AG04449 (cell line): ENCODE data around the gene THBS3.
A peak's percentile ranks its signal among the peaks of the same experiment; 100 is the strongest.
"Not testable (repeated sequence)": the region's sequence is repeated elsewhere in the genome, so short reads cannot be mapped to it uniquely, and the experiment has no call there.

ENCODE experiments used
- CTCF ChIA-PET: fragments of 350-600 bp; formaldehyde crosslinking; extraction: SDS; loops from one replicate; lab custom pipeline; 2021; ENCODE audit warnings: antibody characterized with exemption; lab: Yijun Ruan, JAX
- POLR2A ChIA-PET: fragments of 400-600, 350-600 bp; formaldehyde crosslinking; extraction: SDS; loops from one replicate; lab custom pipeline; 2020; ENCODE audit warnings: antibody characterized with exemption, inconsistent platforms; lab: Yijun Ruan, JAX
- DNase-seq: peaks from one replicate; pipeline ENCODE4 v3.0.0-alpha.2; 2010; ENCODE audit warnings: low read depth, low spot score
- H3K4me3 ChIP-seq: 2 replicates; pipeline ENCODE4 v1.5.1; 2011; ENCODE audit warnings: low read depth, mild to moderate bottlenecking, control low read depth, low read length
- TF ChIP-seq, protein P1 (sequence below): IDR thresholded peaks from one replicate; pipeline ENCODE4 v1.5.1; 2011; ENCODE audit warnings: mild to moderate bottlenecking, moderate library complexity, low read length, control low read depth, inconsistent platforms; ENCODE audit not compliant: insufficient read depth; ENCODE audit errors: missing control alignments

Gene THBS3

DNA sequence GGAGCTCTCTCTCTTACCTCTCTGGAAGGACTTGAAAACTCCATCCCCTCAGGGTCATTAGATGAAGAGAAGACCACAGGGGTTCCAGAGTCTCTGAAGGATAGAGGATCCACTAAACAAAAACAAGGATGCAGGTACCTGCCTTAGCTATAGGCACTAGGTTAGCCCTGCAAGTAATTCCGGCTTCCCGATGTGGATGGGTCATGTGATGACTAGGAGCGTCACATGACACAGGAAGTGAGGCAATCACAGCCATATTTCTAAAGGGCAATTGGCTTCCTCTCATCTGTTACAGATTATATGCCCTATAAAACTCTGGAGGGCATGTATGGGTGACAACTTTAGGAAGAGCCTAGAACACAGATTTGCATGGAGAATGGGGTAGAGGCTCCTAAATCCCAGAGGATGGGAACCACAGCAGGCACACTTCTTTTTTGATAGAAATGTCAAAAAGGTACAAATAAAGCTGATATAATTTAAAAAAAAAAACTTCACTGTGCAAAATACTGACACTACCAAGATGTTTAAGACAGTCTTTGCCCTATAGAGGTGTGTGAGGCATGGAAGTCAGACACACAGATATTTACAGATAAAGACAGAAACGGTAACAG is 33.5 kb upstream of the THBS3 start:
- no peak for DNase-seq
- POLR2A ChIA-PET: interaction anchor here (0.5 to 0.7 kb wide), 4 partner anchors 16 to 48 kb away, joined by 3 read pairs; partner anchors contain the start of genes CLK2 and MTX1
- TF ChIP-seq, protein P1, sequence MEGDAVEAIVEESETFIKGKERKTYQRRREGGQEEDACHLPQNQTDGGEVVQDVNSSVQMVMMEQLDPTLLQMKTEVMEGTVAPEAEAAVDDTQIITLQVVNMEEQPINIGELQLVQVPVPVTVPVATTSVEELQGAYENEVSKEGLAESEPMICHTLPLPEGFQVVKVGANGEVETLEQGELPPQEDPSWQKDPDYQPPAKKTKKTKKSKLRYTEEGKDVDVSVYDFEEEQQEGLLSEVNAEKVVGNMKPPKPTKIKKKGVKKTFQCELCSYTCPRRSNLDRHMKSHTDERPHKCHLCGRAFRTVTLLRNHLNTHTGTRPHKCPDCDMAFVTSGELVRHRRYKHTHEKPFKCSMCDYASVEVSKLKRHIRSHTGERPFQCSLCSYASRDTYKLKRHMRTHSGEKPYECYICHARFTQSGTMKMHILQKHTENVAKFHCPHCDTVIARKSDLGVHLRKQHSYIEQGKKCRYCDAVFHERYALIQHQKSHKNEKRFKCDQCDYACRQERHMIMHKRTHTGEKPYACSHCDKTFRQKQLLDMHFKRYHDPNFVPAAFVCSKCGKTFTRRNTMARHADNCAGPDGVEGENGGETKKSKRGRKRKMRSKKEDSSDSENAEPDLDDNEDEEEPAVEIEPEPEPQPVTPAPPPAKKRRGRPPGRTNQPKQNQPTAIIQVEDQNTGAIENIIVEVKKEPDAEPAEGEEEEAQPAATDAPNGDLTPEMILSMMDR: no peak
- H3K4me3 ChIP-seq: peak overlapping the region; percentile 61
- CTCF ChIA-PET: interaction anchor here (0.6 to 5.7 kb wide), 11 partner anchors 9 to 150 kb away, joined by 3 to 56 read pairs (median 4); partner anchors contain the start of genes KRTCAP2, MTX1 and THBS3

DNA sequence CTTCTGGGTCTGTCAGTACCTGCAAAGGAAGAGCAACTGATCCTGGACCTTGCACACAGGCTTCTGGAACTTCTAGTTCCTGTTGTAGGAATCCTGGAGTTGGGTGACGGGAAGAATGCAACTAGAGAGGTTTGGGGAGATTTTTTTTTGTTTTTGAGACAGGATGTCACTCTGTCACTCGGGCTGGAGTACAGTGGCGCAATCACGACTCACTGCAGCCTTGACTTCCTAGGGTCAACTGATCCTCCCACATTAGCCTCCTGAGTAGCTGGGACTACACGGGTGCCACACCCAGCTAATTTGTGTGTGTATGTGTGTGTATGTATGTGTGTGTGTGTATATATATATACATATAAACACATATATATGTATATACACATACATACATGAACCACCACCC is 28.8 kb upstream of the THBS3 start:
- DNase-seq: no peak
- no peak overlapping the region for H3K4me3 ChIP-seq
- TF ChIP-seq, protein P1: no peak
- CTCF ChIA-PET: interaction anchor here (2.8 kb wide), 1 partner anchor 14 kb away, joined by 12 read pairs; no protein-coding TSS in a partner anchor
- POLR2A ChIA-PET: no interaction called here

DNA sequence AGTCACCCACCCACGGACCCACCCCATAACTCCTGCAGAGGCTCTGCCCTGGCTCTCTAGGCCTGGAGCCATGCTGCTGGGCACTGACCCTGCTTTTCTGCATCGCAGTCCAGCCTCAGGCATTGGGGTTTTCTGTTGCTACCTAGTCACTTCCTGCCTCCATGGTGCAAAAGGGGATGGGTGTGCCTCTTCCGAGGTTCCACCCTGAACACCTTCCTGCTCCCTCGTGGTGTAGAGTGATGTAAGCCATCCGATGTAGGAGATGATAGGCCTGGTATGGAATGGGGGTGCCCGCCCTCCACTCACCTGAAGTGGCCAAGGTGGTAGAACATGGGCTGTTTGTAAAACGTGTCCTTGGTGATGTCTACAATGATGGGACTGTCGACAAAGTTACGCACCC is 27.7 kb upstream of the THBS3 start:
- CTCF ChIA-PET: interaction anchor here (2.8 kb wide), 1 partner anchor 15 kb away, joined by 12 read pairs; no protein-coding TSS in a partner anchor
- POLR2A ChIA-PET: not testable (repeated sequence)

GRCh38 chr1:155233502-155233901 is 25.8 kb upstream of the THBS3 start:
- DNase-seq, POLR2A ChIA-PET, CTCF ChIA-PET, H3K4me3 ChIP-seq: not testable (repeated sequence)

More for the DNA sequence above, 27.7 kb upstream of the THBS3 start:
- not testable (repeated sequence) for H3K4me3 ChIP-seq, DNase-seq

DNA sequence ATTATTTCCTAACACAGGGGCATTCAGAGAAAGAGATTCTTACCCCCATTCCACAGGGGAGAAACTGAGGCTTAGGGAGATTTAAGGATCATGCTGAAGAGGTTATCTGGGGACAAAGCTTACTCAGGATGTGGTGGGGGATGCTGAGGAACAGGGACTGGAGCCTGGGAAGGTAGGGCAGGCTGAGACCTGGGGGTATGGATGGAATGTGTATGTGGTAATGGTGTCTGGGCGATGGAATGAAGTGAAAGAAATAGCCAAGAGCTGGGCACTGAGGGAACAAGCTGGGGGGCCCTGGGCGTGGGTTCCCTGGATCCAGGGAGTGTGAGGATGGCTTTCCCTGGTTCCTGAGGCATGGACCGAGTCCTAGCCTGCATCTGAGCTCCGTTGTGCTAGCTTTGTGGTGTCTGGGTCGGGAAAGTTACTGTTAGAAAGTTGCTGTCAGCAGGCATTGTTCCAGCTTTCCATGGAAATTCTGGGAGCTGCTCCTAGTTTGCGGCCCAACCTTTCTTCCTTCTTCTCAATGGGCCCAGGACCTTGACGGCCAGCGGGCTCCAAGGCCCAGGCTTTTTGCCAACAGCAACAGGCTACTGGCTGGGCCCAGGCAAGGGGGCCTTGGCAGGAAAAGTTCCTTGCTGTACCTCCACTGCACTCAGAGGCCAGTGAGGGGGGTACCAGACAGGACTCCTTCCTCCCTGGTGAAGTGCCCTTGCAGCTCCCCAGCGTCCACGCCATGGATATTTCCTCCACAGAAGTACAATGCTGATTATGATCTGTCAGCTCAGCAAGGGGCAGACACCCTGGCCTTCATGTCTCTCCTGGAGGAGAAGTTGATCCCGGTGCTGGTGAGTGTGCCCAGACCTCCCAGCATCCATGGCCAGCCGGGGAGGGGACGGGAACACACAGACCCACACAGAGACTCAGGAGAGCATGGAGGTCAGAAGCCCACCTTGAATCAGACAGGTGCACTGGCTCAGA is 24.6 kb upstream of the THBS3 start:
- not testable (repeated sequence) for DNase-seq, H3K4me3 ChIP-seq
- ChIA-PET CTCF (interaction anchor here (0.8 to 1.3 kb wide), 4 partner anchors 9 to 59 kb away, joined by 3 to 9 read pairs (median 4); partner anchors contain the start of gene KRTCAP2), POLR2A (interaction anchor here (1.0 kb wide), 1 partner anchor 38 kb away, joined by 3 read pairs; no protein-coding TSS in a partner anchor)

DNA sequence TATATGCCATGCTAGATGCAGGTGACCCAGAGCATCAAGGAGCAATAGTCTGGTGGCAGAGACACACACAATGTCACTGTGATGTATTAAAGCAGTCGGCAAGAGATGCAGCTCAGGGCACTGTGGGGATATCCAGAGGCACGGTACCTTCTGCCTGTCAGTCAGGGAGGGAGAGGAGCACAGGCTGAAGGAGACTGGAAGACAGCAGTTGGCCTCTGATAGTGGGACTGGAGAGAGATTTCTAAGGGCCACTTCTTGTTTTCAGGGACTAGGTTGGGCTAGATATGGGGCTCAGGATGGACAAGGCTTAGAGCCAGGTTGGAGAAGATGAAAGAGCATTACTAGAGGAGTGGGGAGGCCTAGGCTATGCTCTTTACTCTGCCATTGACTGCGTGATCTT is 23.6 kb upstream of the THBS3 start:
- CTCF ChIA-PET: interaction anchor here (0.7 to 1.3 kb wide), 3 partner anchors 16 to 58 kb away, joined by 3 to 4 read pairs (median 4); partner anchors contain the start of gene KRTCAP2
- POLR2A ChIA-PET, DNase-seq, H3K4me3 ChIP-seq: not testable (repeated sequence)

GRCh38 chr1:155228096-155228427 is 20.4 kb upstream of the THBS3 start:
- TF ChIP-seq, protein P1: no peak
- peak overlapping the region; percentile 54 for H3K4me3 ChIP-seq
- ChIA-PET POLR2A (interaction anchor here (1.2 to 1.8 kb wide), 4 partner anchors 15 to 34 kb away, joined by 4 to 8 read pairs (median 6); partner anchors contain the start of gene THBS3), CTCF (interaction anchor here (2.2 to 8.0 kb wide), 4 partner anchors 21 to 137 kb away, joined by 8 to 139 read pairs (median 41); partner anchors contain the start of genes KRTCAP2, MTX1, THBS3 and TRIM46)
- DNase-seq: no peak
